H1 (cell line): ENCODE data around the gene LRP11. TPM values are rescaled to one million over a fixed set of nuclear protein-coding genes. Genes with fewer than 3 reads are reported as not detected.

Experiments used
- CTCF ChIA-PET: fragments of 300-600 bp; sonication (Branson Sonifier 250); formaldehyde crosslinking; loops from one replicate; lab custom pipeline; 2021; ENCODE audit not compliant: partially characterized antibody; lab: Charles Lee
- POLR2A ChIA-PET: fragments of 300-600 bp; sonication (Branson Sonifier 250); formaldehyde crosslinking; loops from one replicate; lab custom pipeline; 2021; ENCODE audit warnings: inconsistent platforms; ENCODE audit not compliant: partially characterized antibody; lab: Charles Lee
- DNase-seq, 2 experiments: peaks; one replicate each; pipeline versions ENCODE4 v3.0.0 to v3.0.0-alpha.2; 2010 to 2022; ENCODE audit warnings: low spot score in 2 of 2, low read depth in 1 of 2, mixed read lengths in 1 of 2
- FAIRE-seq: peaks from 2 replicates; lab custom pipeline; 2011; peaks lifted over from hg19 to GRCh38; lab: Jason Lieb, UNC
- H2AFZ ChIP-seq: 2 replicates; pipeline ENCODE4 v1.8.1; 2012; ENCODE audit warnings: low read length, inconsistent platforms
- H2AK5ac ChIP-seq: 2 replicates; pipeline ENCODE4 v1.6.1; 2013; ENCODE audit warnings: low read depth, low read length
- H2BK120ac ChIP-seq: replicated peaks from 2 replicates; pipeline ENCODE3; 2013; ENCODE audit warnings: low read depth, low read length, inconsistent platforms
- H2BK12ac ChIP-seq: 2 replicates; pipeline ENCODE4 v1.6.1; 2013; ENCODE audit warnings: low read depth, low read length
- H2BK15ac ChIP-seq: 2 replicates; pipeline ENCODE4 v1.6.1; 2013; ENCODE audit warnings: low read length
- H2BK20ac ChIP-seq: 2 replicates; pipeline ENCODE4 v1.6.1; 2013; ENCODE audit warnings: low read length
- H2BK5ac ChIP-seq: 2 replicates; pipeline ENCODE4 v1.6.1; 2013; ENCODE audit warnings: low read depth, low read length
- H3K14ac ChIP-seq: 2 replicates; pipeline ENCODE4 v1.6.1; 2013; ENCODE audit warnings: inconsistent platforms; ENCODE audit not compliant: insufficient read length
- H3K18ac ChIP-seq: 2 replicates; pipeline ENCODE4 v1.6.1; 2013; ENCODE audit warnings: low read length; ENCODE audit errors: extremely low read depth
- H3K23ac ChIP-seq: 2 replicates; pipeline ENCODE4 v1.6.1; 2013; ENCODE audit warnings: inconsistent platforms; ENCODE audit not compliant: insufficient read length
- H3K23me2 ChIP-seq: 2 replicates; pipeline ENCODE4 v1.6.1; 2013; ENCODE audit warnings: low read depth, low read length
- H3K27ac ChIP-seq: 2 replicates; pipeline ENCODE4 v1.6.1; 2011; ENCODE audit warnings: low read depth, low read length, inconsistent platforms
- H3K27me3 ChIP-seq, 4 experiments: replicated peaks in 1 of 4; 1 replicate in 1 of 4; 2 replicates in 3 of 4; pipeline versions ENCODE4 v1.6.1 to v1.8.1; 2011 to 2013; ENCODE audit warnings: low read length in 3 of 4, mild to moderate bottlenecking in 3 of 4, inconsistent platforms in 2 of 4, mixed read lengths in 2 of 4, moderate library complexity in 1 of 4; ENCODE audit not compliant: control insufficient read depth in 3 of 4, insufficient read depth in 3 of 4; ENCODE audit errors: extremely low read depth in 1 of 4
- H3K36me3 ChIP-seq, 4 experiments: 2 replicates each; pipeline versions ENCODE4 v1.6.1 to v1.8.1; 2011 to 2013; ENCODE audit warnings: mild to moderate bottlenecking in 4 of 4, low read length in 3 of 4, moderate library complexity in 2 of 4, control low read depth in 1 of 4, inconsistent platforms in 1 of 4; ENCODE audit not compliant: insufficient read depth in 4 of 4, control insufficient read depth in 2 of 4
- H3K4ac ChIP-seq: replicated peaks from 2 replicates; pipeline ENCODE3; 2013; ENCODE audit warnings: low read length, low read depth, mixed read lengths, inconsistent platforms; ENCODE audit not compliant: insufficient read length
- H3K4me1 ChIP-seq, 4 experiments: replicated peaks in 1 of 4; 1 replicate in 1 of 4; 2 replicates in 3 of 4; pipeline versions ENCODE4 v1.6.1 to v1.8.1; 2011 to 2013; ENCODE audit warnings: low read length in 3 of 4, inconsistent platforms in 2 of 4, mixed read lengths in 1 of 4; ENCODE audit not compliant: insufficient read depth in 4 of 4, control insufficient read depth in 3 of 4
- H3K4me2 ChIP-seq, 2 experiments: 2 replicates each; pipeline versions ENCODE4 v1.6.1 to v1.8.1; 2011 to 2013; ENCODE audit warnings: low read depth in 2 of 2, low read length in 2 of 2, control low read depth in 1 of 2, inconsistent platforms in 1 of 2, mild to moderate bottlenecking in 1 of 2; ENCODE audit not compliant: insufficient read depth in 1 of 2
- H3K4me3 ChIP-seq, 4 experiments: fragments of 200-600, 300-600 bp in 1 of 4; sonication (generic), shearing (Covaris generic), sonication (Bioruptor Twin) in 1 of 4; 2 replicates each; pipeline versions ENCODE4 v1.5.1 to v1.8.1; 2011 to 2016; ENCODE audit warnings: low read length in 4 of 4, low read depth in 3 of 4, control low read depth in 2 of 4, inconsistent platforms in 2 of 4, mild to moderate bottlenecking in 2 of 4, mixed read lengths in 1 of 4, moderate library complexity in 1 of 4; ENCODE audit not compliant: insufficient read depth in 2 of 4; ENCODE audit errors: extremely low read depth in 1 of 4
- H3K56ac ChIP-seq: replicated peaks from 2 replicates; pipeline ENCODE3; 2013; ENCODE audit warnings: low read depth, mild to moderate bottlenecking, mixed read lengths, low read length, inconsistent platforms; ENCODE audit not compliant: insufficient read length
- H3K79me1 ChIP-seq: 2 replicates; pipeline ENCODE4 v1.6.1; 2013; ENCODE audit warnings: low read depth, low read length, control low read depth
- H3K79me2 ChIP-seq, 2 experiments: 2 replicates each; pipeline versions ENCODE4 v1.6.1 to v1.8.1; 2012 to 2013; ENCODE audit warnings: low read length in 2 of 2, mild to moderate bottlenecking in 2 of 2, inconsistent platforms in 1 of 2; ENCODE audit not compliant: insufficient read depth in 2 of 2, control insufficient read depth in 1 of 2
- H3K9ac ChIP-seq, 4 experiments: replicated peaks in 1 of 4; 1 replicate in 1 of 4; 2 replicates in 3 of 4; pipeline versions ENCODE4 v1.6.1 to v1.8.1; 2011 to 2013; ENCODE audit warnings: low read depth in 3 of 4, low read length in 3 of 4, control low read depth in 2 of 4, mild to moderate bottlenecking in 2 of 4, moderate library complexity in 2 of 4, inconsistent platforms in 1 of 4; ENCODE audit errors: extremely low read depth in 1 of 4
- H3K9me3 ChIP-seq, 2 experiments: 2 replicates each; pipeline versions ENCODE4 v1.6.1 to v1.8.1; 2012 to 2013; ENCODE audit warnings: mild to moderate bottlenecking in 2 of 2, moderate library complexity in 2 of 2, control low read depth in 1 of 2, inconsistent platforms in 1 of 2, low read depth in 1 of 2, low read length in 1 of 2, mixed read lengths in 1 of 2; ENCODE audit not compliant: insufficient read depth in 2 of 2
- H4K20me1 ChIP-seq, 2 experiments: replicated peaks in 1 of 2; 2 replicates each; pipeline versions ENCODE3 to v1.8.1; 2011 to 2013; ENCODE audit warnings: inconsistent platforms in 2 of 2, low read length in 2 of 2, mild to moderate bottlenecking in 1 of 2; ENCODE audit not compliant: insufficient read depth in 2 of 2, control insufficient read depth in 1 of 2
- H4K5ac ChIP-seq: 2 replicates; pipeline ENCODE4 v1.6.1; 2013; ENCODE audit warnings: low read length, low read depth, mixed read lengths, inconsistent platforms; ENCODE audit not compliant: insufficient read length
- H4K8ac ChIP-seq: 2 replicates; pipeline ENCODE4 v1.8.0; 2013; ENCODE audit warnings: mild to moderate bottlenecking, moderate library complexity, low read length, inconsistent platforms; ENCODE audit not compliant: insufficient read depth; ENCODE audit errors: extremely low read depth
- H4K91ac ChIP-seq: replicated peaks from 2 replicates; pipeline ENCODE3; 2013; ENCODE audit warnings: low read length, mixed read lengths, inconsistent platforms; ENCODE audit not compliant: insufficient read length
- BACH1 ChIP-seq: IDR thresholded peaks from 2 replicates; pipeline ENCODE4 v1.6.1; 2012; ENCODE audit warnings: low read length, improper control_type of control experiment
- CHD1 ChIP-seq: IDR thresholded peaks from 2 replicates; pipeline ENCODE4 v1.6.1; 2012; ENCODE audit warnings: low read depth, low read length, improper control_type of control experiment
- CTCF ChIP-seq, 3 experiments: IDR thresholded peaks; 1 replicate in 2 of 3; 2 replicates in 1 of 3; pipeline versions ENCODE4 v1.5.1 to v1.6.1; 2011; ENCODE audit warnings: low read length in 3 of 3, mild to moderate bottlenecking in 3 of 3, inconsistent platforms in 2 of 3, low read depth in 1 of 3, moderate library complexity in 1 of 3; ENCODE audit not compliant: insufficient read depth in 1 of 3; ENCODE audit errors: control extremely low read depth in 1 of 3
- EZH2 ChIP-seq: fragments of 200-600 bp; sonication (generic); IDR thresholded peaks from 2 replicates; pipeline ENCODE4 v1.7.1; 2012; ENCODE audit warnings: low read depth, mild to moderate bottlenecking, moderate library complexity, low read length, inconsistent platforms; ENCODE audit not compliant: severe bottlenecking
- JUND ChIP-seq: IDR thresholded peaks from 2 replicates; pipeline ENCODE4 v1.6.1; 2011; ENCODE audit warnings: mild to moderate bottlenecking, improper control_type of control experiment, low read length
- KDM5A ChIP-seq: fragments of 200-600 bp; IDR thresholded peaks from 2 replicates; pipeline ENCODE4 v1.7.1; 2012; ENCODE audit warnings: mild to moderate bottlenecking, low read length, inconsistent platforms, mixed read lengths
- MAFK ChIP-seq: IDR thresholded peaks from 2 replicates; pipeline ENCODE4 v1.6.1; 2012; ENCODE audit warnings: low read depth, mild to moderate bottlenecking, improper control_type of control experiment, low read length
- NRF1 ChIP-seq: IDR thresholded peaks from 2 replicates; pipeline ENCODE4 v1.6.1; 2011; ENCODE audit warnings: mild to moderate bottlenecking, low read depth, low read length, improper control_type of control experiment
- POU5F1 ChIP-seq: IDR thresholded peaks from 2 replicates; pipeline ENCODE4 v1.6.1; 2011; ENCODE audit warnings: low read depth, mild to moderate bottlenecking, low read length, moderate library complexity
- RXRA ChIP-seq: IDR thresholded peaks from 2 replicates; pipeline ENCODE4 v1.6.1; 2011; ENCODE audit warnings: low read depth, mild to moderate bottlenecking, low read length, moderate library complexity; ENCODE audit not compliant: insufficient read depth
- SRF ChIP-seq: IDR thresholded peaks from 2 replicates; pipeline ENCODE4 v1.6.1; 2011; ENCODE audit warnings: mild to moderate bottlenecking, low read depth, low read length, moderate library complexity
- ZNF274 ChIP-seq: IDR thresholded peaks from 2 replicates; pipeline ENCODE4 v1.7.0; 2012; ENCODE audit warnings: low read length, borderline replicate concordance; ENCODE audit errors: extremely low read depth
- WGBS, 2 experiments: shearing (Covaris generic) in 1 of 2; methylation state at CpG; one replicate each; pipeline versions ENCODE4 v1.1.6 to v1.1.7; 2013 to 2015; ENCODE audit warnings: low lambda C conversion rate in 2 of 2, mixed read lengths in 2 of 2, inconsistent platforms in 1 of 2, low coverage in 1 of 2, missing lambda C conversion rate in 1 of 2; ENCODE audit not compliant: insufficient replicate concordance in 2 of 2, insufficient coverage in 1 of 2, insufficient read length in 1 of 2; ENCODE audit errors: extremely low coverage in 1 of 2, missing lambda C conversion rate in 1 of 2; 5-methylcytosine and 5-hydroxymethylcytosine counted together
- polyA plus RNA-seq, 7 experiments: library from polyadenylated mRNA; depleted of rRNA in 3 of 7; stranded (reverse) in 5 of 7; unstranded in 2 of 7; fragments of >200 nt in 5 of 7; fragments of 200-250 nt in 2 of 7; gene quantifications; 1 replicate in 5 of 7; 2 replicates in 1 of 7; 4 replicates in 1 of 7; pipeline versions ENCODE4 v1.2.1 to v1.2.3, GENCODE V29; 2011 to 2013; ENCODE audit warnings: missing spikeins in 2 of 7, mixed read lengths in 2 of 7
- total RNA-seq: library from RNA; stranded (reverse); fragmentation: NEBNext Ultra II Directional; extraction: Animal tissue kit (Norgen Biotek cat#: 25700); gene quantifications from 2 replicates; pipeline ENCODE4 v1.2.1, GENCODE V29; 2021

The LRP11 gene
- total and polyA plus RNA-seq, 2 of the 8 experiments (the other 6 are each of a cell fraction or from before 2014, with no cell fraction given): 11.0 to 20.0 TPM

- no peak overlapping the region for H3K4me3 ChIP-seq
- H3K9ac ChIP-seq: no peak overlapping the region
- no peak overlapping the region for H2BK120ac ChIP-seq
- no peak overlapping the region for H4K5ac ChIP-seq
- peaks cover 15 to 17% of the 10 kb centered on the region in 2 experiments; a peak in 3 of 4 replicates for H3K9me3 ChIP-seq
- H2BK12ac ChIP-seq: no peak overlapping the region
- H3K23ac ChIP-seq: no peak overlapping the region
- H3K18ac ChIP-seq: no peak overlapping the region
- no peak overlapping the region for H3K27ac ChIP-seq
- H2AK5ac ChIP-seq: no peak overlapping the region
- CTCF ChIA-PET: interaction anchor here (0.6 to 4.8 kb wide), 17 partner anchors 9 to 822 kb away, joined by 3 to 26 read pairs (median 9); no protein-coding TSS in a partner anchor
- H3K79me2 ChIP-seq: no peaks in the 10 kb centered on the region
- no peak overlapping the region for H2AFZ ChIP-seq
- H3K14ac ChIP-seq: no peak overlapping the region
- 95% methylated on average over 10 of the region's 18 CpGs; no CpG with 5 or more reads in 1 of the 2 experiments for WGBS, 2 experiments
- no peak for FAIRE-seq
- H2BK15ac ChIP-seq: no peak overlapping the region
- no peak overlapping the region for H2BK20ac ChIP-seq
- H3K36me3 ChIP-seq: no peaks in the 10 kb centered on the region
- H2BK5ac ChIP-seq: no peak overlapping the region
- H3K56ac ChIP-seq: no peak overlapping the region
- H3K79me1 ChIP-seq: no peaks in the 10 kb centered on the region
- H4K91ac ChIP-seq: no peak overlapping the region
- POLR2A ChIA-PET: interaction anchor here (1.2 kb wide), 2 partner anchors 9 to 36 kb away, joined by 3 read pairs; no protein-coding TSS in a partner anchor
- DNase-seq: no peak
- H4K8ac ChIP-seq: no peak overlapping the region
- H4K20me1 ChIP-seq: no peaks in the 10 kb centered on the region
- H3K4me2 ChIP-seq: no peak overlapping the region
- H3K23me2 ChIP-seq: no peaks in the 10 kb centered on the region
- no peaks in the 10 kb centered on the region for H3K27me3 ChIP-seq
- H3K4me1 ChIP-seq: no peaks in the 10 kb centered on the region
- no peak overlapping the region for H3K4ac ChIP-seq
- TF ChIP-seq MAFK: no peak
- no peak for TF ChIP-seq CTCF (IDR thresholded peaks at IDR 0.05; ENCODE audit: control extremely low read depth in 1 of 3, insufficient read depth in 1 of 3, low read depth in 1 of 3, low read length in 3 of 3)
- no peak for TF ChIP-seq EZH2
- TF ChIP-seq RXRA: no peak
- TF ChIP-seq JUND: no peak
- no peak for TF ChIP-seq NRF1
- TF ChIP-seq KDM5A: no peak
- TF ChIP-seq ZNF274: no peak
- no peak for TF ChIP-seq SRF
- TF ChIP-seq CHD1: no peak
- no peak for TF ChIP-seq POU5F1
- TF ChIP-seq BACH1: no peak
Observed at GRCh38 chr6:149905371-149905910, 41.3 kb upstream of the LRP11 start.
